ENCODE data around the gene RBMS3.

GRCh38 chr3:29775340-29775739 is 494.5 kb downstream of the RBMS3 start:
- TF ChIP-seq TCF12 (IDR thresholded peaks at IDR 0.05) (no peak), TCF12 (CRISPR knock-in tag; IDR thresholded peaks at IDR 0.05) (no peak), GABPB1 (CRISPR knock-in tag; IDR thresholded peaks at IDR 0.05) (no peak), POLR2G (IDR thresholded peaks at IDR 0.05; ENCODE audit: low read depth, low read length) (no peak), ZNF576 (CRISPR knock-in tag; IDR thresholded peaks at IDR 0.05) (no peak), TAF1 (CRISPR knock-in tag; IDR thresholded peaks at IDR 0.05) (no peak), BCL6 (CRISPR knock-in tag; IDR thresholded peaks at IDR 0.05) (no peak), ZFP36 (IDR thresholded peaks at IDR 0.05; ENCODE audit: borderline replicate concordance, low read depth, low read length, partially characterized antibody) (no peak), SIN3A (IDR thresholded peaks at IDR 0.05; ENCODE audit: borderline replicate concordance, low read depth, low read length) (no peak), ZNF335 (CRISPR knock-in tag; IDR thresholded peaks at IDR 0.05) (no peak), ZFX (CRISPR knock-in tag; IDR thresholded peaks at IDR 0.05; ENCODE audit: low read depth) (no peak), REST (IDR thresholded peaks at IDR 0.05; ENCODE audit: borderline replicate concordance in 1 of 2, low read depth in 1 of 2, low read length in 2 of 2) (no peak), MAZ (IDR thresholded peaks at IDR 0.05; ENCODE audit: borderline replicate concordance, low read depth, low read length) (no peak), MAZ (CRISPR knock-in tag; IDR thresholded peaks at IDR 0.05; ENCODE audit: low read depth) (no peak), TBX2 (CRISPR knock-in tag; IDR thresholded peaks at IDR 0.05; ENCODE audit: borderline replicate concordance) (no peak), ZBTB7B (CRISPR knock-in tag; IDR thresholded peaks at IDR 0.05) (no peak)
